Measurements from ENCODE around the gene KCND3. TPM values are rescaled to one million over a fixed set of nuclear protein-coding genes. Genes with fewer than 3 reads are reported as not detected.

The KCND3 gene
- total RNA-seq, 1 experiment from 2014 or later = 0.15 TPM

DNA sequence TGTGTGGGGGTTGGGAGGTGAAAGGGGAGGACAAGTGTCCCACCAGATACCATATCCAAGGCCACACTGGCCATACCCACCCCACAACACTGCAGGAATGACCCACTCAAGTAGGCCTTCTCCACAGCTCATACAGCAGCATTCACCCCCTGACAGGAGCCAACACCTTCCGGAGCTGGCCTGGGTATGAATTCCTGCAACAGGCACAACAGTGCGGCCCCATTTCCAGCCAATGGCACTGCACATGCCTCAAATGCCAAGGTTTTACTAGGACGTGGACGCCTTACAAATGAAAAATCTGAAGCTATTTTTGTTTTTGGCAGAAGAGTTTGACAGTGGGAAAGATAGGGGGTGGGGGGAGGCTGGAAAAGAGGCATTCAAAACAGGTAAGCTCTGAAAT lies 2.0 kb downstream of the KCND3 start:
- no peaks in the 10 kb centered on the region for H3K9me3 Mint-ChIP-seq
- no peak overlapping the region for H4K5ac ChIP-seq (ENCODE audit: insufficient read length, low read depth, low read length)
- H2AK5ac ChIP-seq (ENCODE audit: insufficient read length, low read length) = no peak overlapping the region
- no peaks in the 10 kb centered on the region for H3K9me3 ChIP-seq (ENCODE audit: control insufficient read depth, low read depth, low read length)
- peaks cover 26% of the 10 kb centered on the region for H3K27me3 ChIP-seq (ENCODE audit: insufficient read depth, low read length)
- no peaks in the 10 kb centered on the region for H4K20me1 ChIP-seq (ENCODE audit: control insufficient read depth, insufficient read depth, insufficient read length)
- H2BK12ac ChIP-seq (ENCODE audit: insufficient read length, low read depth, low read length) = no peak overlapping the region
- H2BK120ac ChIP-seq (ENCODE audit: low read depth, low read length, poor library complexity, severe bottlenecking) = no peak overlapping the region
- DNase-seq = no peak
- no peak overlapping the region for H2AFZ ChIP-seq (ENCODE audit: low read length)
- H3K56ac ChIP-seq (ENCODE audit: insufficient read length, low read depth, low read length) = no peak overlapping the region
- no peak overlapping the region for H3K18ac ChIP-seq (ENCODE audit: insufficient read length, low read depth, low read length)
- peaks cover 92% of the 10 kb centered on the region for H3K27me3 Mint-ChIP-seq (ENCODE audit: low read depth)
- no peak overlapping the region for H2BK5ac ChIP-seq (ENCODE audit: insufficient read length, low read length)
- H3T11ph ChIP-seq (ENCODE audit: low read length) = no peak overlapping the region
- no peaks in the 10 kb centered on the region; a peak in 1 of 7 replicates for H3K36me3 Mint-ChIP-seq (ENCODE audit: insufficient read depth in 1 of 3, low read depth in 3 of 3)
- H4K8ac ChIP-seq (replicated peaks; ENCODE audit: insufficient read length, low read depth, low read length) = no peak overlapping the region
- no peak overlapping the region for H3K23ac ChIP-seq (ENCODE audit: insufficient read length, low read depth, low read length)
- H4K91ac ChIP-seq (ENCODE audit: insufficient read length, low read depth, low read length) = no peak overlapping the region
- TF ChIP-seq, protein P1, sequence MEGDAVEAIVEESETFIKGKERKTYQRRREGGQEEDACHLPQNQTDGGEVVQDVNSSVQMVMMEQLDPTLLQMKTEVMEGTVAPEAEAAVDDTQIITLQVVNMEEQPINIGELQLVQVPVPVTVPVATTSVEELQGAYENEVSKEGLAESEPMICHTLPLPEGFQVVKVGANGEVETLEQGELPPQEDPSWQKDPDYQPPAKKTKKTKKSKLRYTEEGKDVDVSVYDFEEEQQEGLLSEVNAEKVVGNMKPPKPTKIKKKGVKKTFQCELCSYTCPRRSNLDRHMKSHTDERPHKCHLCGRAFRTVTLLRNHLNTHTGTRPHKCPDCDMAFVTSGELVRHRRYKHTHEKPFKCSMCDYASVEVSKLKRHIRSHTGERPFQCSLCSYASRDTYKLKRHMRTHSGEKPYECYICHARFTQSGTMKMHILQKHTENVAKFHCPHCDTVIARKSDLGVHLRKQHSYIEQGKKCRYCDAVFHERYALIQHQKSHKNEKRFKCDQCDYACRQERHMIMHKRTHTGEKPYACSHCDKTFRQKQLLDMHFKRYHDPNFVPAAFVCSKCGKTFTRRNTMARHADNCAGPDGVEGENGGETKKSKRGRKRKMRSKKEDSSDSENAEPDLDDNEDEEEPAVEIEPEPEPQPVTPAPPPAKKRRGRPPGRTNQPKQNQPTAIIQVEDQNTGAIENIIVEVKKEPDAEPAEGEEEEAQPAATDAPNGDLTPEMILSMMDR (conservative IDR thresholded peaks at IDR 0.05) = no peak
- H3K9ac ChIP-seq (ENCODE audit: extremely low read depth, insufficient read length, low read length) = no peak overlapping the region
- no peak overlapping the region for H3K27ac Mint-ChIP-seq
- no peaks in the 10 kb centered on the region for H3K79me2 ChIP-seq (ENCODE audit: insufficient read depth, low read length)
- no peak overlapping the region for H3K14ac ChIP-seq (ENCODE audit: insufficient read depth, low read length)
- H3K4me1 Mint-ChIP-seq = peaks cover 21 to 29% of the 10 kb centered on the region in 2 experiments
- no peaks in the 10 kb centered on the region for H3K79me1 ChIP-seq (ENCODE audit: insufficient read depth, low read depth, low read length, poor library complexity, severe bottlenecking)
- no peak overlapping the region for H2BK15ac ChIP-seq (ENCODE audit: low read depth, low read length)
- no peak overlapping the region for H3K4ac ChIP-seq (ENCODE audit: low read depth, low read length)
- no peak overlapping the region for H3K27ac ChIP-seq (ENCODE audit: insufficient read length, low read depth, low read length)
- no peak overlapping the region for H3K4me3 Mint-ChIP-seq
- no peak overlapping the region for H2BK20ac ChIP-seq (ENCODE audit: low read depth, low read length, poor library complexity, severe bottlenecking)
- no CpG with 5 or more reads among the region's 4 CpGs for WGBS (ENCODE audit: extremely low coverage, insufficient read length, low lambda C conversion rate)
- H3K23me2 ChIP-seq (ENCODE audit: insufficient read length, low read depth, low read length, poor library complexity, severe bottlenecking) = peaks cover 21% of the 10 kb centered on the region
- no peak overlapping the region for H3K4me2 ChIP-seq (ENCODE audit: insufficient read depth, insufficient read length, low read length)
- H3K4me1 ChIP-seq (ENCODE audit: insufficient read depth, low read length) = no peaks in the 10 kb centered on the region

All from H9 (cell line).